NCI-H524 treated with DMSO at 0.1 percent for 48 hours (cell line): ENCODE data around the gene RNF220.
"Not testable (repeated sequence)": the region's sequence is repeated elsewhere in the genome, so short reads cannot be mapped to it uniquely, and the experiment has no call there.

Experiments used
- DNase-seq: peaks from one replicate; lab custom pipeline; 2025; lab: John Stamatoyannopoulos, UW

Gene RNF220

DNA sequence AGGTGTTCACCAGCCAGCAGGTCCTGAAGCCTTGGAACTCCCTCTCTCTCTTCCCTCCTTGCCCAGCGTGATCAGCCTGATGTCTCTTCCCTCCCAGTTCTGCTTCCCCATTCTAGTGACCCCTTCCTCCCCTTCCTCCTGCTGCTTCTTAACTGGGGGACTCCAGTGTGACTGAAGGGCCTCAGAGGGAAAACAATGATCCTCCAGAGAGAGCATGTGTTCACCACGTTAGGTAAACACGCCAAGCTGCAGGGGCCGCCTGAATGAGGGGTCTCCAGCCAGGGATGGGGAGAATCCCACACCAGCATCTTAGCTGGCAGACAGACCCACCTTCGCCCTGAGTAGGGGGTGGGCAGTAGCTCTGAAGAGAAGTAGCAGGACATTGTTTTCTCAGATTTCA, 144.5 kb downstream of the RNF220 start:
- no peak for DNase-seq

DNA sequence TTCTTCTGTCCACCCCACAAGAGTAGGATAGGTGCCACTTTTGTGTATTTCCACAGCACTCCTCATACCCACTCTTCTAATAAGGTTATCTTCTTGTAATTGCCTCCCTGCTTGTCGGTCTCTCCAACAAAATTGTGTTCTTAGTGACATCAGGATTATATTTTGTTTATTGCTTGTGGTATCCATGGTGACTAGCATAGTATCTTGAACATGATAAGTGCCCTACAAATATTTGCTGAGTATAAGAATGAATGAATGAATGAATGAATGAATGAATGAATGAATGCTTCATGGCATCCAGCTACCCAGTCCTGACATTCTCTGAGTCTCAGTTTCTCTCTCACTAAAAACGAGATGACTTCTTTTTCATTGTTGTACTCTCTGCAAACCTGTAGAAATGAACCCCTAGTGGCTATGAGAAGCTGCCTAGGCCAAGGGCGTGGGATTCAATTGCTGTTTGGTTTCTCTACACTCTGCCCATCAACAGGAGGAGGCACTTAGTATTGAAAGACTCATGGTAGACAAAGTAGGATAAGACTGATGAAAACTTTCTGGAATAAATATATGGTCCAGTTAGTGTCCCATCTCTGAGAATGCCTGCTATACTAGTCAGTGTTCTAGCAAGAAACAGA, 148.2 kb downstream of the RNF220 start:
- no peak for DNase-seq

DNA sequence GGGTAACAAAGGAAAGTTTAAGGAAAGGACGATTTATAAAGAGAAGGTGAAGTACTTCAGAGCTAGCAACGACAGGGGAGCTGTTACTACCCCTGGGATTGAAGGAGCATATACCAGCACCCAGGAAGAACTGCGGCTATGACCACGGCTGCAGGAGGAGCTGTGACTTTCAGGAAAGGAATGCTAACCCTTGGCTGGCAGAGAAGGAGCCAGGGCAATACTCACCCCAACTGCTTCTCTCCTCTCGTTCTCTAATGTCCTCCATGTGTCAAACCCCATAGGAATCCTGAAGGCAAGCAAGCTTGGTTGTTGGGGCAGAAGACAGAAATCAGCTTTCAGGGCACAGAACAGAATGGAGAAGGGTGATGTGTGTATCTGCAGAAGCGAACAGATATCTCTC, 148.7 kb downstream of the RNF220 start:
- no peak for DNase-seq

DNA sequence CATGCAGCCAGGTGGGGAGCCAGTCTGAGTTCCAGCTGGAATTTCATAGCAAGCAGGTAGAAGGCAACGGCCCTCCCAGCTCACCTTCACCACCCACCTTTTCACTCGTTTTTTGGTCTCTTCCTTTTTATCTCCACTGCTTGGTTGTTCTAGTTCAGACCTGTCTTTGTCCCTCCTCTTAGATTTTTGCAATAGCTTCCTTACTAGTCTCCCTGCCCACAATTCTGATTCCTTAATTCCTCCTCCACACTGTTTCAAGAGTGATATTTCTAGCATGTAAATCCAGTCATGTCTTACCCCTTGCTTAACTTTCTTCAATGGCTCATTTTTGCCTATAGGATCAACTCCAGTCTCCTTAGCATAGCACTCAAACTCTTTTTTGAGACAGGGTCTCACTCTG, 149.7 kb downstream of the RNF220 start:
- DNase-seq: no peak

DNA sequence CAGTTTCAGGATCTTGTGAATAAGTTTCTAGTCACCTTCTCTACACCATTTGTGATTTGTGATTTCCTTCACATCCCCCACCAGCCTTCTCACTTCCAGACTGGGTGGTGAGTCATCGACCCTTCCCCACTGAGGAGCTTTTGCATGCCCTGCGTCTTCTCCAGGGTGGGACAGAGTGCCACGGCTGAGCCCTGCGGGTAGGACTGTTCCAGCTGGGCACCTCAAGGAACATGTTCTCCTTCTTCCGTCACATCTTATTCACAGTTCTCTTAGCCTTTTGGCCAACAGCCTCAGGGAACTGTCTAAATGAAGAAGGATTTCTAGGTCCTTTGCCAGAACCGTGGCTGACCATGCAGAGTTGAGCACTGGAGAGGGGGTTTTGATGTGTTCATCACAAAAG, 152.7 kb downstream of the RNF220 start:
- no peak for DNase-seq

DNA sequence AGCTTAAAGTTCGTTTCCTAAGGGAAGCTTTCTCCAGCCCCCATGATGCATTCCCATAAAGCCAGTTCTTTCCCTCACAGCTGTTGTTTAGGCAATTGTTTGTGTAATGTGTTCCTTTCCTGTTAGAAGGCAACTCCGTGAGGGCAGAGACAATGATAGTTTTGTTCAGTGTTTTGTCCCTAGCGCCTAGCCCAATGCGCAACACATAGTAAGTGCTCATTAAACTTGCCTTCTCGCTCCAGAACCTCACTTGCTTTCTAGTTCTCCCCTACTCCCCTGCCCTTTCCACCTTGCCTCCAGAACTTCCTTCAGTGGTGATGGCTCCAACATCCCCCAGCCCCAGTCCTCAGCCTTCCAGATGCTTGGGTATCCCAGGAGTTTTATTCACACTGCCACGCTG, 153.8 kb downstream of the RNF220 start:
- no peak for DNase-seq

DNA sequence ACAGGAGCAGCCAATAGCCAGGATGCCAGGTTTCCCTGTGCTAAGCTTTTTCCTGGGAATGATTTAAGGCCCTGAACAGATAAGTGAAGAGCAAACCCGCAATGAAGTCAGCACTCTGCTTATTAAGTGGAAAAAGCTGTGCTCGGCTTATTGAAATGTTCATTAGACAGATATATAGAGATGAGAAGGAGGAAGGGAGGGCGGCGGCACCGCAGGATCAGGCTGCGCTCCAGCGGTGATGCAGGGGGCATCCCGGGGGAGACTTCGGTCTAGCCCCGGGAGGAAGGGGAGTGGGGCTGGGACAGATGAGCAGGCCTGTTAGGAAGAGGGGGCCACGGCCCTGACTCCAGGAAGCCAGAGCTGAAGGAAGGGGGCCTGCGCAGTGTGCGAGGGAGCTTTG, 154.3 kb downstream of the RNF220 start:
- DNase-seq: no peak

DNA sequence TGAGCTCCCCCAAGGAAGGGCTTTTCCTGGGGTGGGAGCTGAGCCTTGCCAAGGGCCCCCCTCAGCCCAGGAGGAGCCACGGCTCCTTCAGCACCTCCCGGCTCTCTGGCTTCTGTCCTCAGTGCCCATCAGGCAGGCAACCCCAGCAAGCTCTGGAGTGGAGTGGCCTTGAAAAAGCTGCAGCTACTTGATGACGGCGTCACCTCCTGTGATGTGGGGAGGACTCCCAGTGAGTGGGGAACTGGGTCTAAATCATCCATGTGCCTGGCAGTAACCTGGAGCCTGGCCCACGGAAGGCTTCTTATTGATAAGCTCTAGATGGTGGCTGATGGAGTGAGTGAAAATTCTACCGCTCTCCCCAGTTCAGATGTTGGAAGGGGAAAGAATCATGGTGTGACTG, 154.9 kb downstream of the RNF220 start:
- DNase-seq: no peak

DNA sequence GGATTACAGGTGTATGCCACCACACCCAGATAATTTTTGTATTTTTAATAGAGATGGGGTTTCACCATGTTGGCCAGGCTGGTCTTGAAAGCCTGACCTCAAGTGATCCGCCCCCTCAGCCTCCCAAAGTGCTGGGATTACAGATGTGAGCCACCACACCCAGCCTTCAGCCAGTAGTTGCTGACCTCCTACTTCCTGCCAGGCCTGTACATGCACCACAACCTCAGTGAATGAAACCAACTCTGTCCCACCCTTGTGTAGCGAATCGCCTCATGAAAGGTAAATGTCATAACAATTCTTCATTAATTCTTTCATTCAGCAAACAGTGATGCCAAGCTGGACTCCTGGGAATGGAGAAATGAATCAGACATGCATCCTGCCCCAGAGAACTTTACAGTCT, 155.6 kb downstream of the RNF220 start:
- DNase-seq: not testable (repeated sequence)

DNA sequence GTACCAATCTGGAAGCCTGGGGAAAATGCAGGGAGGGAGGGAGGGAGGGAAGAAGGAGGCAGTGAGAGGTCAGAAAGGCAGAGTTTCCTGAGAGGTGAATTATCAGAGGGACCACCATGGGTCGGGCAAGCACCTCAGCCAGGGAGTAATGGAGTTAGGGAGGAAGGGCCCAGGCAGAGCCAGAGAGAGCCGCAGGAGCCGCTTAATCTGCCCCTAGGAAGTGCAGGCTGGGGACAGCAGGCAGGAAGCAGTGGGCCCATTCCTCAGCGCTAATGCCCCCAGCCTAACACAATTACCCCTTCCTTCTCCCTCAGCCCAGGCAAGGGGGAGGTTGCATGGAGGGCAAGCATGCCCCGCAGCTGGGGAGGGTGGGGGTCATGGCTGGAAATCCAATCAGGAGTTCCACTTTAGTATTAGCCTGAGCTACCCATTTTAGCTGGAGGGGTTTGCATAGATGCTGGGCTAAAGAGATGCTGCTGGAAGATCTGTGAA, 160.2 kb downstream of the RNF220 start:
- no peak for DNase-seq

DNA sequence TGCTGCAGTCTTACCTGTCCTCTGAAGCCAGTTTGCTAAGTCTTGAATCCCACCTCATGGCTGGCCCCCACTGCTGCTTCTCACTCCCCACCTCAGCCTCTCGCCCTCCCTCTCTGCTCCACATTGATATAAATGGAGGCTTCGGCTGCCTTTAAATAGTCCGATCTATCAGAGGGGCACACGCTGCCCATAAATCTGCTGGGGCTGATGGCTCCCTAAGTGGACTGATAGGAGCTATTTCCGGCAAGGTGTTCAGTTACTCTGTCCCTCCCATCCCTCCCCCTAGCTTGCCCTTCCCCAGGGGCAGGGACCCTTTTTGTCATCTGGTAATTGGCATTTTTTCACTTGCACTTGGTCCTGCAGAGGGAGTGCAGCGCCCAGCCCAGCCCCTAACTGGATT, 160.8 kb downstream of the RNF220 start:
- no peak for DNase-seq

DNA sequence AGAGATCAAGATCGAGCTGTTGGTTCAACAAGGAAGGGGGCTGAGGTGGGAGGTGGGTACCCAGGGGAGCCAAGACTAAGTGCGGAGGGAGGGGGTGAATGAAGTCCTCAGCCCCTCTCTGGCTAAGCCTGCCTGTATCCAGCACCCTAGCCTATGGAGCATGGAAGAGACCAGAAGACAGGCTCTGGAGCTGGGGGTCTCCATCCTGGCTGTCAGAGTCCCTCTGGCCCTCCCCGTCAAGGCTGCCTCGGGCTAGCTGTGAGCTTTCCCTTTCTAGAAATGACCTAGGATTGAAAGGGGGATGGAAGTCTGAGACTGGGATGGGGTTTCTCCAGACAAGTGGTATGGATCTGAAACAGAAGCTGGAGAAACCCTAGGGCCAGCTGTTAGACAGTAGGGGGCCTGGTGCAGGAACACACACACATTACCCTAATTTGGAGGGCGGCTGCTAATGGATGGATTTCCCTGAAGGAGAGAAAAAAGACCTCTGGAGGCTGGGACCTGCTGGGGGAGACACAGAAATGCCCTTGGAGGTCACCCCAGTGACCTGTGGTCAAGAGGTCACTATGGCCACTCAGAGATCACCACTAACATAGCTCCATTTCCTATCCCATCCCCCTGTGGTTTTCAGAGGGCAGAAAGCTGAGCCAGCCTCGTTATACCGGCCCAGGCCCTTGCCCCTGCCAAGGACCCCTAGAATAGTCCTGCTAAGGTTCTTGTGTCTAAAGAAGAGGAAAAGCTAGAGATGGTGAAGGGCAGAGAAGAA, 161.4 kb downstream of the RNF220 start:
- DNase-seq: peak; percentile 10

DNA sequence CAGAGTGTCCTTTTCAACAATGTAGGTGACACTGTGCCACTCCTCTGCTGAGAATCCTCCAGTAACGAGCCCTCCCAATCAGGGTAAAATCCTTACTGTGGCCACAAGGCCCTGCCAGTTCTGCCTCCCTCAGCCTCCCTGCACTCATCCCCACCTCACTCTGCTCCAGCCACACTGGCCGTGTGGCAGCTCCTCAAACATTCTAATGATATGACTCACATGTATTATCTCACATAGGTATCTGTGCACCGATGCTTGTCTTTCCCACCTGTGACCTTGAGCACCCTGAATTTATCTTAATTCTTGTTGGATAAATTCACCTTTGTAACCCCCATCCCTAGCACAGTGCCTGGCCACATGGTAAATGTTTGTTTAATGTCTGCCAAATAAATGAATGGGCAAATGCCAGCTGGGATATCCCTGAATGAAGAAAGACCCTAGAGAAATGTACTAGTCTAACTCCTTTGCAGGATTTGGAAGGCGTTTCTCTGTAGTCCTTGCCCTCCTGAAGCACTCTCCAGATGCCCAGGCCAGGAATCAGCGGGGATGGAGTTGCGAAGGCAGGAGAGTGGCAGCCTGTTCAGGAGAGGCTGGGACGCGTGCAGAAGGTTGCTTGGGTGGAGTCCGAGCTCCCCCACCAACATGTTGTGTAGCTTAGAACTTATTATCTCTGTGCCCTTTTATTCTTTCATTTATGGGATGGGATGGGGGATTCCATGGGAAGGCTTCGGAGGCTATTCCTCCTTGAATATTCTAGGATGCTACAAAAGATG, 163.3 kb downstream of the RNF220 start:
- DNase-seq: no peak

DNA sequence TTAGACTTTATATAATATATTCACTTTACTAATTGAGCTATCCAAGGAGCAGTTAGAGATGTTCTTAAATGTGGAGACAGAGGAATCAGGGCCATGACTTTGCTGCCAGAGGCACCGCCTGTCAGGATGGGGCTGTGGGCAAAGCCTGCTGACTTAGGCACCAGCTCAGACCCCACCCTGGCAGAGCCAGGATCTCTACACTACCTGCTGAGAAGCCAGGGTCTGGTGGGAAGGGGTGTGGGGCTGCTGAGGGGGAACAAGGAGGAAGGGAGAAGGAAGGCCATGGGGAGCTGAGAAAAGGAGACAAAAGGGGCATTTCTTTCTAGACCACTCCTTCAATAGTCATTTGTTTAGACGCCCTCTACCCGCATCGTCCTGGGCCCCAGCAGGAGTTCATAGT, 164.4 kb downstream of the RNF220 start:
- DNase-seq: no peak

DNA sequence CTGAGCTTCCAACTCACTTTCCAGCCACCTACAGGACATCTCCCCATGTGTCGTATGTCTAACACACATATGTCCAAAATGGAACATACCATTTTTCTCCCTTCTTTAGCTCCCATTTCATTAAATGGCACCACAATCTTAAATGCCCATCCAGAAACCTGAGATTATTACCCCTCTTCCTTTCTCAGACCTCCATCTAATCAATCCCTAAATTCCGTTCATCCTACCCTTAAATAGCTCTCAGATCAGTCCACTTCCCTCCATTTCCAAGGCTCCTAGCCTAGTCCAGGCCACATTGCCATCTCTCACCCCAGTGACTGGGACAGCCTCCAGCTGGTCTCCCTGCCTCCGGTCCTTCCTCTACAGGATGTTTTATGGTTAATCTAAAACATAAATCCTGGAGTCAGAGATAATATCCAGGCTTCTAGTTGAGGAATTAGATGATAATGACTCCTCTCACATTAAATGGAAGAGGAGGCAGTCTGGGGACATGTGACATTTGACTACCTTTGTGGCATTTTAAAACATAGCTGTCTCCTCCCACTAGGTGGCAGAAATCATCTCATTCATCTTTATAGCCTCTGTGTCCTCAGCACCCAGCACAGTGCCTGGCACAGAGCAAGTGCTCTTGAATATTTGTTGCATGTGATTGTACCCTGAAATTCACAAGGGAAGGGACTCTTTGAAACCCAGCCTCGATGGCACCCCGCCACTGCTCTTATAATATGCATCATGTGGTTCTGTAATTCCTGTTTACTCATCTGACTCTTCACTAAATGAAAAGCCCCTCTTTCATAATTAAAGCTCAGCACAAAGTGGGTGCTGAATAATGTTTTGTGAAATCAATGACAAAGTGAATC, 166.9 kb downstream of the RNF220 start:
- no peak for DNase-seq

DNA sequence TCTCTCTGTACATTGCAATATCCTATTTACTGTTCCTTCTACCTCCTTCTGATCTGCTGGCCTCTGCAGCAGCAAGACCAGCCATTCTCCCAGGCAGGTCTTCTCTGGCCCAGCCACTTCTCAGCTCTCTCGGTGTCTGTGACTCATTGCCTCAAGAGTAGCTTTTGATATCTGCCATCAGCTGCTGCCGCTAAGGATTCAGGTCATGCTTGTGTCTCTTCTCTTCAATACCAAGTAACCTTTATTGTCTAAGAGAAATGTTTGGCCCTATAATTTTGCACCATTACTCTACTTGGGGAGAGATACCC, 167.5 kb downstream of the RNF220 start:
- no peak for DNase-seq

DNA sequence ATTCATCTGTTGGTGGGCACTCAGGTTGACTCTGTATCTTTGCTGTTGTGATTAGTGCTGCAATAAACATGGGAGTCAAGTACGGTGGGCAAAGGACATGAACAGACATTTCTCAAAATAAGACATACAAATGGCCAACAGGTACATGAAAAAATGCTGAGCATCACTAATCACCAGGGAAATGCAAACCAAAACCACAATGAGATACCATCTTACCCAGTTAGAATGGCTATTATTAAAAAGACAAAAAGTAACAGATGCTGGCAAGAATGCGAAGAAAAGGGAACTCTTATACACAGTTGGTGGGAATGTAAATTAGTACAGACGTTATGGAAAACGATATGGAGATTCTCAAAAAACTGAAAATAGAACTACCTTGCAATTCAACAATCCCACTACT, 170.3 kb downstream of the RNF220 start:
- no peak for DNase-seq

DNA sequence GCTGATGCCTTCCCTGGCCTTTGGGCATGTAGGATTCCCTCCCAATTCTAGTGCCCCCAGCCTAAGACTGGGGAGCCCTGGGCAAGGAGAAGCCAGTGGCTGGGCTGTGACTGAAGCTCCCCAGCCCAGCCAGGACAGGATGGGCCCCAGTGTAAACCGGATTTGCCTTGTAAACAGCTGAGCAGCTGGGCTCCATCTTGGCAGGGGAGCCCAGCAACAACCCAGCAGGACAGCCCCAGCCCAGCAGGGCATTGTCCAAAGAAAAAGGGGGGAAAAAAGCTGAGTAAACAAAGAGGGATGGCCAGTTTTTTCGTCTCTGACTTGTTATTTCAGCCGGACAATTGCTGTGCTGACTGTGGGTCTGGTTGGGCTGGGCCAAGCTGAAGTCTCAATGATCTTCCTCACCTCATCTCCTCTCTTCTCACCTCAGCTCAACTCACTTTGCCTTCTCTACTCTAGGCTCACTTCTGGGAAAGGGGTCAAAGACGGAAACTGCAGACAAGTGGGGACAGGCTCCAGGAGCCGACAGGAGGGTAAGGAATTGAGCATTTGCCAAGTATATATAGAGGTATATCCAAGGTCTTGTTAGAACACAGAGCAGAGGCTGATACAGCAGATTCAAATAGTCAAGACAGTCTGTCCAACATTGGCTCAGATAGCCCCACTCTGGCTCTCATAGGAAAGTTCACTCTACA, 171.5 kb downstream of the RNF220 start:
- no peak for DNase-seq

DNA sequence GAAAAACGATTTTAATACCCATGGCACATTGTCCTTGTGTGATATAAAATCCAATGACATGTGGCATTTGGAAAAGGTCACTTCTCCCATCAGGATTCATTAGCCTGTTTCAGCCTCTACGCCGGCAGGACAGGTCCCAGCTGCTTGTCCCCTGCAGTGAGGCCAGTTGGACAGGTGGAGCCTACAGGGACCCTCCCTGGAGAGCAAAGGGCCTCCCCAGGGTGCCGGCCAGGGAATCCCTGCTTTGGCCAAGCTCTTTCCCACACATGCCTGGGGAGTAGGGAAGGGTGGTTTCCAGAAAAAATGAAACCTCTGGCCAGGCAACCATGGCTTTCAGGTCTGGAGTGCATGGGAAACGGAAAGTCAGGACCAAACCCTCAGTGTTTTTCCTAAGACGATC, 176.2 kb downstream of the RNF220 start:
- DNase-seq: no peak

DNA sequence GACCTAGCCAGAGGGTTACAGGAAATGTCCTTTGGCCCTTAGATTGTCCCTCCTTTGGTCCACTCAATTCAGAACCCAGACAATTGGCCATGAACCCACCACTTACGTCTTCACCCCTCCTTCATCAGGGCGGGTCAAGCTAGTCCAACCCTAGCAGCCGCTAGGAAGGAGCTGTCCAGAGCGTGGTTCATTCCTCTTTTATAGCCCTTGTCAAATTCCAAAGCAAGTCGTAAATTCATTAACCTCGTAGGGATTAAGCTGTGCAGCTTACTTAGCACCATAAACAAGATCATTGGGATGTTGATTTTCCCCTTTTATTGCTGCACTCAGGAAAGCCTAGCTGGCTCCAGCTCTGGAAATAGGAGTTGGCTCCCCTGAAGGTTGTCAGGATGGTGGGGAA, 179.1 kb downstream of the RNF220 start:
- no peak for DNase-seq

DNA sequence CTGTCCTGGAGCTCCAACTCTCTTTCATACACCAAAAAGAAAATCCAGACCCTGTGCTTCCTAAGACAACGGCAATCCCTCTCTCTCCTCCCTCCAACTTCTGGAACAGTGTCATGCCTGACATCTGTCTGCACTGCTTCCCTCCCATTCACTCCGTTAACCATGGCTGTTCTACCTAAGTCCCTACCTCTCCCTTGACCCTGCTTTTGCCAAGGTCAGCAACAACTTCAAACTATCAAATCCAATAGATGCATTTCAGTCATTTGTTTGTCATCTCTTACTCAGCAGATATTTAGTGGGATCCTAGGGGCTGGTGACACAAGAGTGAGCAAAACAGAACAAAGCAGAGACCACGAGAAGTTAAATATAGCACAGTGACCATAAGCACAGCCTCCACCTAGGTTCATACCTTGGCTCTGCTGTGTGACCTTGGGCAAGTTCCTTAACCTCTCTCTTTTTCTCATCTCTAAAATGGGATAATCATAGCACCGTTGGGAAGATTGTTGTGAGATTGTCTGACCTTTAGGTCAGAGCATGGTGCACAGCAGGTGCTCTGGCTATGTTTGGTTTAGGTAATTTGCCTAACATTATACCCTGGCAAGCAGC, 180.4 kb downstream of the RNF220 start:
- DNase-seq: no peak
